GM19351 (cell line): ENCODE results near the gene HOMEZ.
"Not testable (repeated sequence)": the region's sequence is repeated elsewhere in the genome, so short reads cannot be mapped to it uniquely, and the experiment has no call there.

Experiments used
- ATAC-seq: cut with Tn5 transposase; IDR thresholded peaks from one replicate; pipeline ENCODE4 v1.9.1; 2021; ENCODE audit warnings: mild to moderate bottlenecking, moderate library complexity; ENCODE audit not compliant: unreplicated experiment

Gene HOMEZ, protein sequence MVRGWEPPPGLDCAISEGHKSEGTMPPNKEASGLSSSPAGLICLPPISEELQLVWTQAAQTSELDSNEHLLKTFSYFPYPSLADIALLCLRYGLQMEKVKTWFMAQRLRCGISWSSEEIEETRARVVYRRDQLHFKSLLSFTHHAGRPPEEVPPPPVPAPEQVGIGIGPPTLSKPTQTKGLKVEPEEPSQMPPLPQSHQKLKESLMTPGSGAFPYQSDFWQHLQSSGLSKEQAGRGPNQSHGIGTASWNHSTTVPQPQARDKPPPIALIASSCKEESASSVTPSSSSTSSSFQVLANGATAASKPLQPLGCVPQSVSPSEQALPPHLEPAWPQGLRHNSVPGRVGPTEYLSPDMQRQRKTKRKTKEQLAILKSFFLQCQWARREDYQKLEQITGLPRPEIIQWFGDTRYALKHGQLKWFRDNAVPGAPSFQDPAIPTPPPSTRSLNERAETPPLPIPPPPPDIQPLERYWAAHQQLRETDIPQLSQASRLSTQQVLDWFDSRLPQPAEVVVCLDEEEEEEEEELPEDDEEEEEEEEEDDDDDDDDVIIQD

DNA sequence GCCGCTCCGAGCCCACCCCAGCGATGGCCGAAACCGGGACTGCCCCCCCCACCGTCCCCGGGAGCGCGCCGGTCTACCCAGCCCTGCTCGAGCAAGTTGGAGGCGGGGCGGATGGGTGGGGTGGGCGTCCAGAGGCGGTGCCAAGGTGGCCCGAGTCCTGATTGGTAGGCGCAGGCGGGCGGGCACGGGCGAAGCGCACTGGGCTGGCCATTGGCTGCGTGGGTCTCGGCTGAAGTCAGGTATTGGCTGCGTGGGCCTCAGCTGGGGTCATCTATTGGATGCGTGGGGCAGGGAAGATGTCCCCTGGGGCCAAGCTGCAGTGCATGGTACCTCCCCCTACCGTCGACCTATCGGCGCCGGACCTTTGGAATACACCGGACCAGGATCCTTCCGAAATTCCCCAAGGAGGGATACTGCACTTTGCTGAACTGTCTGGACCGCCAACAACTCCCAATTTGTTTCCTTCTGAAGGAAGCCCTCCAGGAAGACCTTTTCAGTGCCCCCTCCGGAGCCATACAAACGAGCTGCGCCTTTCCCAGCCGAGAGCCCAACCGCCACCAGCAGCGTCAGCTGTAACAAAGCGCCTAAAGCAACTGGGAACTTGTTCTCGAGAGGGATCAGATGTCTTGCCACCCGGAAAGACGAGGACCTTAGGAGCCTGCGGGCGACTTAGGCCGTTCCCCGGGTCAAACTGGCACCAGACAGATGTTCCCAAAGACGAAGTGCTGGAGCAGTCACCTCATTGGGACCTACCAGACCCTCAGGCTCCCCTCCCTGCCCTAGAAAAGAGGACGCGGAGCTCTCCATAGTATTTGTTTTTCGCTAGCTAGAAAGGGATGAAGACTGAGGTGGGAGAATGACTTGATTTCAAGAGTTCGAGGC is at the start of gene HOMEZ:
Gene HOMEZ (minus strand): TSS at position 113 of the 882 bp plus-strand sequence. CDS start 180 bp downstream, outside the sequence.
- peak; percentile 96 for ATAC-seq

GRCh38 chr14:23335623-23336022 is 49.7 kb upstream of the HOMEZ start:
- no peak for ATAC-seq

GRCh38 chr14:23327947-23328744 is 42.2 kb upstream of the HOMEZ start:
- ATAC-seq = no peak

DNA sequence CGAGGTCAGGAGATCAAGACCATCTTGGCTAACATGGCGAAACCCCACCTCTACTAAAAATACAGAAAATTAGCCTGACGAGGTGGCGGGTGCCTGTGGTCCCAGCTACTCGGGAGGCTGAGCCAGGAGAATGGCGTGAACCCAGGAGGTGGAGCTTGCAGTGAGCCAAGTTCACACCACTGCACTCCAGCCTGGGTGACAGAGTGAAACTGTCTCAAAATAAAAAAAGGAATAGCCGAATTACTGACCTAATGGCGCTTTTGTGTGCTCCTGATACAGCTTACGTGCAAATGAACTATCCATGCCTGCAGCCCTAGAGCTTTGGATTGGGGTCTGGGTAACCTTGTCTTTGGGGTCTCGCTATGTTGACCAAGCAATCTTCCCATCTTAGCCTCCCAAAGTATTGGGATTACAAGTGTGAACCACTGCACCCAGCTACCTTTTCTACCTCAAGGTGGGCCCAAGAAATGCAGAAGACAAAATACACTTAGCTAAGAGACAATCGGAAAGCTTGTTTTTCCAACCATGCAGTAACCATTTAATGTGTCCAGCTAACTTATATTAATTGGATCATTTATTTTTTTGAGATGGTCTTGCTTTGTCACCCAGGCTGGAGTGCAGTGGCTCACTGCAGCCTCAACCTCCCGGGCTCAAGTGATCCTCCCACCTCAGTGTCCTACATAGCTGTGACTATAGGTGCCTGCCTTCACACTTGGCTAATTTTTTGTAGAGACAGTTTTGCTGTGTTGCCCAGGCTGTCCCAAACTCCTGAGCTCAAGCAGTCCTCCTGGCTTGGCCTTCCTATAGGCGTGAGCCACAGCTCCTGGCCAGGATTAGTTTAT is 40.8 kb upstream of the HOMEZ start:
- ATAC-seq = no peak

GRCh38 chr14:23325746-23326145 is 39.8 kb upstream of the HOMEZ start:
- ATAC-seq = not testable (repeated sequence)

DNA sequence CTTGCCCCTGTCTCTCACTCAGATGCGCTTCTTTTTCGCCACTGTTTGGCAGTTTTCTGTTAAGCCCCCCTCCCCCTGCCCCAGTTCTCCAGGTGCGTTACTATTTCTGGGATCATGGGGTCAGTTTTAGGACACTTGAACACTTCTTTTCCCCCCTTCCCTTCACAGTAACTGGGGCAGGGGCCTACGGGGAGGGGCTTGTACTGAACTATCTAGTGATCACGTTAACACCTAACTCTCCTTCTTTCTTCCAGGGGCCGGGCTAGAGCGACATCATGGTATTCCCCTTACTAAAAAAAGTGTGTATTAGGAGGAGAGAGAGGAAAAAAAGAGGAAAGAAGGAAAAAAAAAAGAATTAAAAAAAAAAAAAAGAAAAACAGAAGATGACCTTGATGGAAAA is 39.1 kb upstream of the HOMEZ start:
- ATAC-seq = no peak

GRCh38 chr14:23324455-23324846 is 38.5 kb upstream of the HOMEZ start:
- no peak for ATAC-seq

DNA sequence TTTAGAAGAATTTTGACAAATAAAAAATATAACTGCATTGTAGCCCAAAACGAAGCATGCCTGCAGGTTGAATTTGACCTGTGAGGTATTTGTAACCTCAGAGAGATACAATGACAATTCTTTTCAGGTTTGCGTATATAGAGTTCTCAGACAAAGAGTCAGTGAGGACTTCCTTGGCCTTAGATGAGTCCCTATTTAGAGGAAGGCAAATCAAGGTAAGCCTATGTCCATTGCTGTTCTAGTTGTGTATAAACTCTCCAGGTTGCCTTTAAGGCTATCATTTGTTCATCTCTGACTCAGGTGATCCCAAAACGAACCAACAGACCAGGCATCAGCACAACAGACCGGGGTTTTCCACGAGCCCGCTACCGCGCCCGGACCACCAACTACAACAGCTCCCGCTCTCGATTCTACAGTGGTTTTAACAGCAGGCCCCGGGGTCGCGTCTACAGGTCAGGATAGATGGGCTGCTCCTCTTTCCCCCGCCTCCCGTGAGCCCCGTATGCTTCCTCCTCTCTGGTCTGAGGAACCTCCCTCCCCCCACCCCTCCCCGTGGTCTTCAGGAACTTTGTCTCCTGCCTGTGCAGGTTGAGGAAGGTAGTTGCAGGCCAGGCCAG is 38.0 kb upstream of the HOMEZ start:
- no peak for ATAC-seq

- ATAC-seq = no peak
Measured at GRCh38 chr14:23322568-23323517, 36.9 kb upstream of the HOMEZ start.

DNA sequence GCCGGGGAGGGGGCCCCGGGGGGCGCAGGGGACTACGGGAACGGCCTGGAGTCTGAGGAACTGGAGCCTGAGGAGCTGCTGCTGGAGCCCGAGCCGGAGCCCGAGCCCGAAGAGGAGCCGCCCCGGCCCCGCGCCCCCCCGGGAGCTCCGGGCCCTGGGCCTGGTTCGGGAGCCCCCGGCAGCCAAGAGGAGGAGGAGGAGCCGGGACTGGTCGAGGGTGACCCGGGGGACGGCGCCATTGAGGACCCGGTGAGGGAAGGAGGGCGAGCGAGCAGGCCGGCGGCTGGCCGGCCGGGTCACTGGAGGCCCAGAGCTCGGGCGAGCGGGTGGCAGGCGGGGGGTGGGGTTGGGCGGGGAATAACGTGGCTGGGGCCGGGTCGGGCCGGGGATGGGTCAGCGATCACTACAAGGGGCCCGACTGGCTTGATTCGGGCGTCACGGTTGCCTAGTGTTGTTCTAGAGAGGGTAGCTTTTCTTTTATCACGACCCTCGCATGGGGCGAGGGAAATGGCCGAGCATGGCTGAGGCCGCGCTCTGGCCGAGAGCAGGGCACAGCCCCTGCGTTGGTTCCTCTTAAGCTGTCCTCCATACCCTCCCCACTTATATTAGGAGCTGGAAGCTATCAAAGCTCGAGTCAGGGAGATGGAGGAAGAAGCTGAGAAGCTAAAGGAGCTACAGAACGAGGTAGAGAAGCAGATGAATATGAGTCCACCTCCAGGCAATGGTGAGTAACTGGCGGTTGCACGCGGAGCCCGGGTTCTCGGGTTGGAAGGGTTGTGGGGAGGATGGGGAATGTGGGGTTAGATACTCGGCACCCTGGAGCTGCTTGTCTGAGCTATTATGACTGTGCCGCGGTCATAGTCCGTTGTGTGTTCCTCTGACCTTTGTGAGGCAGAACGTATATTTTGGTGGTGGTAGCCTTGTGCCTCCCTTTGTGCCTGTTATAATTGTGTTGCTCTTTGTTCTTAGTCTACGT is 35.9 kb upstream of the HOMEZ start:
- peak; percentile 2 for ATAC-seq

DNA sequence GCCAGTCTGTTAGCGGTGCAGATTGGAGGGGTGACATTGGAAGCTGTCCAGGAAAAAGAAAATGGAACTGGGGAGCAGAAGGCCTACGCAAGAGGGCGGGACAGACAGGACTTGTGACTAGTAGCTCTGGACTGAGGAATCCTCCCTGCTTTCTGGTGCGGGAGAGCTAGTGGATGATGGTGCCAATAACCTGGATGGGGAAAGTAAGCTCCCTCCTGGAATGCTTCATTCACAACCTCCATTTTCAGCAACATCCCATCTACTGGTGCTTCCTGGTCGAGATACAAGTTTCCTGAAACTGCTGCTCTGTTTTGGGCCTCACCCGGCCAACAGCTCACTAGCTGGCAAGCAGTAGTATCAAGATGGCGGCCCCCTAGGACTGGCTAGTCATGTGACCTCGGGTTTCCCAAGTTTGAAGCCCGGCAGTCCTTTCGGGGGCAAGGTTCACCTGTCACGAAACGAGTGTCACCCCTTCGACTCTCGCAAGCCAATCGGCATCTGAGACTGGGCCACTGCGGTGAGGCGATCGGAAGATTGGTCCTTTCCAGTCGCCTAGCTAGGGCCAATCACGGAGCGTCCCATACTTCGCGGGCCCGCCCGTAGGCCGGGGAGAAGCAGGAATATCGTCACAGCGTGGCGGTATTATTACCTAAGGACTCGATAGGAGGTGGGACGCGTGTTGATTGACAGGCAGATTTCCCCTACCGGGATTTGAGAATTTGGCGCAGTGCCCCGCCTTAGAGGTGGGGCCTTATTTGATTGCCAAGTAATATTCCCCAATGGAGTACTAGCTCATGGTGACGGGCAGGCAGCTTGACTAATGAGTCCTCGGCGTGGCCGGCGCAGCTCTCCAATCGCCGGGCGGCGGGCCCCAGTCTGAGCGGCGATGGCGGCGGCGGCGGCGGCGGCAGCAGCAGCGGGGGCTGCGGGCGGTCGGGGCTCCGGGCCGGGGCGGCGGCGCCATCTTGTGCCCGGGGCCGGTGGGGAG is 34.9 kb upstream of the HOMEZ start, which contains the start of gene PABPN1:
Gene PABPN1 (plus strand): TSS at position 874 of the 988 bp plus-strand sequence. CDS start 13 bp downstream, at position 887.
- ATAC-seq = peak; percentile 86

DNA sequence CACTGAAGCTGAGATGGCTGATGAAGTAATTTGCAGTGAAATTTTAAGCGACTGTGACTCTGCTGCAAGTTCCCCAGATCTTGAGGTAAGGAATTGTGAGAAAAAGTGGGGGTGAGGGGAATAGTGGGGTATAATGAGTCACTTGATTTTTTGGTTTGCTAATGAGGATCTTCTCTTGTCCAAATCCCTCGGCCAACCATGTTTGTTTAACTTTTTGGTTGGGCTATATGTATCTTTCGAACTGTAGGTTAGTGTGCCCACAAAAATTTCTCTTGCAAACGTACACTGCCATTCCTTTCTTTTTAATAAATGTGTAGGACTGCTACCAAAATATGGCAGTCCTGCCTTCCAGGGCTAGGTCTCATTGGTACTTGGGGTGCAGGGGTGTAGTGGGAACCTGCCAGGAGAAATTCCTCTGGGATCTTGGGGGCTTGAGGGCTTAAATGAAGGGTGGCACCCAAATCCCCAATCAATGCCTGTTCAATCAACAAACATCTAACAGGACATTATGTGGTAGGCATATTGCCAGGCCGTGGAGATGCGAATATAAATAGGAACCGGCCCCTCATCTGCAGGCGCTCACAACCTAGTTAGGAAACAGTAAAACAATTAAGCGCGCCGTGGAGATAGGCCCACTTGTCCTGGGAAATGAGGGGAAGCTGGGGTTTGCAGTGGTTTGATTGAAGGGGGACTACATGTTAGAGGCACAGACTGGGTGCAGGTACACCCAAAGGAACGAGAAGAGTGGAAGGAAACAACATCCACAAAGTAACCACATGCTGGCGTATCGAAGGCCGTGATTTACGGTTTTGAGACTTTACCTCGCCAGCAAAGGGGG is 34.0 kb upstream of the HOMEZ start:
- ATAC-seq = no peak

DNA sequence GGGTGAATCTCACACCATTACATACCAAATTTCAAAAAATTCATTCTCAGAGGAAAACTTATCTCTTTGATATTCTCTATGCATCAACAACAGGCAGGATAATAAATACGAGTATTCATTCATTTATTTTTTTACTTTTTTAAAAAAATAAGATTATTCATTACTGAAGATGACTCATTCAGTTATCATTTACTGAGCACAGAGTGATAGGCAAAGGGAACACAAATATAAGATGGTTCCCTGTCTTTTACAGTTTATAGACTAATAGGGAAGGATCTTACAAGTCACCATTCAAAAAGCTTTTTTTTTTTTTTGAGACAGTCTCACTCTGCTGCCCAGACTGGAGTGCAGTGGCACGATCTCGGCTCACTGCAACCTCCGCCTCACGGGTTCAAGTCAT is 30.4 kb upstream of the HOMEZ start:
- ATAC-seq = no peak

DNA sequence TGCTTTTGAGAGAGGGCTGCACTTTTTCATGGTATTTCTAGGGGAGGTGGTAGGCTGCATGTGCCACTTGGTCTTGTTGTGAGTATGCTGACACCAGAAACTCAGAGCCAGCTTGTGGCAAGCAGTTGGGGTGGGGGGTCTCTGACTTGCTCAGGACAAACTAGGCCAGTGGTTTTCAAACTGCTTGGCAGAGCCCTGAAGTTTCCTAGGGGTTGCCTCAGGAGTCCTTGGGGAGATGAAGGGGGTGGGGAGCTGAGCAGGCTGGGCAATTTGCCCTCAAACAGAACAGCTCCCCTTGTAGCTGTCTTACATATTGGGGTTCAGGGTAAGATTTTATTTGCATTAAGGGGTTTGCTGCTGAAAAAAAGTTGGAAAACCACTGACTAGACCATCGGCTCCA is 24.6 kb upstream of the HOMEZ start:
- no peak for ATAC-seq
